Mucosa of descending colon (tissue), 3 donors: ENCODE data around the gene SMPD3. TPM values are rescaled to one million over a fixed set of nuclear protein-coding genes. Genes with fewer than 3 reads are reported as not detected.

ENCODE experiments used
- ATAC-seq: fragments of 200-7000 bp; cut with Tn5 transposase; one replicate; pipeline ENCODE4 v1.9.1; 2020; ENCODE audit warnings: mild to moderate bottlenecking, moderate library complexity
- DNase-seq, 3 donors: peaks; one replicate each; pipeline ENCODE4 v3.0.0-alpha.2; 2020
- H3K36me3 ChIP-seq: fragments of 200-600 bp; one replicate; pipeline ENCODE4 v1.8.0; 2021; ENCODE audit warnings: low read depth, mild to moderate bottlenecking
- H3K4me1 ChIP-seq: fragments of 200-600 bp; one replicate; pipeline ENCODE4 v1.8.0; 2021; ENCODE audit warnings: low read depth, mild to moderate bottlenecking
- H3K4me3 ChIP-seq: fragments of 200-600 bp; one replicate; pipeline ENCODE4 v1.8.0; 2021; ENCODE audit warnings: mild to moderate bottlenecking
- H3K9me3 ChIP-seq: fragments of 200-600 bp; one replicate; pipeline ENCODE4 v1.8.0; 2021; ENCODE audit warnings: mild to moderate bottlenecking
- CTCF ChIP-seq: fragments of 200-600 bp; IDR thresholded peaks from one replicate; pipeline ENCODE4 v1.8.0; 2022; ENCODE audit warnings: antibody characterized with exemption, mild to moderate bottlenecking
- intact Hi-C, 2 donors: fragments of 100-400 bp; cut with DNase I in 1 of 2; cut with micrococcal nuclease in 1 of 2; formaldehyde crosslinking; loops; one replicate each; pipeline versions ENCODE4 v1.11.0 to v1.11.1; 2022; cut with DNase I, micrococcal nuclease
- total RNA-seq, 3 donors: library from RNA; stranded (reverse); fragmentation: NEBNext Ultra II Directional in 2 of 3; extraction: Animal tissue kit (Norgen Biotek cat#: 25700) in 2 of 3; gene quantifications; one replicate each; pipeline versions ENCODE4 v1.2.1 to v1.2.4, GENCODE V29; 2021 to 2023
- donor health status: DM: no; HTN: no; CAD: no; lungs with moderate emphysema.
- donor health status: DM: no; HTN: no; CAD: no.
- donor health status: DM: no; HTN: yes; CAD: no.

The SMPD3 gene
- total RNA-seq, 3 donors from 2014 or later = 31.8 to 82.7 (median 62.3) TPM

- Histone ChIP-seq H3K4me3 (no peak overlapping the region), H3K36me3 (no peaks in the 10 kb centered on the region), H3K4me1 (peaks cover 12% of the 10 kb centered on the region), H3K9me3 (no peaks in the 10 kb centered on the region)
- DNase-seq = no peak
- no peak for TF ChIP-seq CTCF
- intact Hi-C loops = no loop called here
- no peak for ATAC-seq
Measured at GRCh38 chr16:68425498-68426346, 22.6 kb downstream of the SMPD3 start.

DNA sequence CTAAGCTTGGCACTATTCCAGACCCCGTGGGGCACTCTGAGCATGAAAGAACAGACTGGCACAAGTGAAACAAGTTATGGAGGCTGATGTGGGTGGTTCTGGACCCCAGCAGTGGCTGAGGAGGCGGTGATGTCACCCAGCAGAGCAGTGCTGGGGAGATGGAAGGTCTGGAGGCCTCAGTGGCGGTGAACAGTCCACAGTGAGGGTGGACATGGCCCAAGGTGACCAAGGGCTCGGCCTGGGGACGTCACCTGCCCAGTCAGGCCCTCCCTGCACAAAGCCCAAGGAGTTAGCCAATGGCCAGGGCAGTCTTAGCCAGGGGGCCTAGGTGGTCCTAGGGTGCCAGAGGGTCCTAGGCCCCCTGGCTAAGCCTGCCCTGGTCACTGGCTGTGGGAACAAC is 24.5 kb downstream of the SMPD3 start:
- no peak for TF ChIP-seq CTCF
- no peaks in the 10 kb centered on the region for H3K36me3 ChIP-seq
- ATAC-seq = no peak
- no peaks in the 10 kb centered on the region for H3K9me3 ChIP-seq
- H3K4me3 ChIP-seq = no peak overlapping the region
- H3K4me1 ChIP-seq = peaks cover 19% of the 10 kb centered on the region
- intact Hi-C loops = no loop called here
- no peak for DNase-seq

GRCh38 chr16:68422396-68422960 is 25.8 kb downstream of the SMPD3 start:
- Histone ChIP-seq H3K4me1 (peaks cover 20% of the 10 kb centered on the region), H3K9me3 (no peaks in the 10 kb centered on the region), H3K4me3 (no peak overlapping the region), H3K36me3 (no peaks in the 10 kb centered on the region)
- TF ChIP-seq CTCF = no peak
- DNase-seq (no peak), ATAC-seq (no peak)
- intact Hi-C loops = no loop called here

- no peak for DNase-seq
- H3K4me1 ChIP-seq = peaks cover 30% of the 10 kb centered on the region
- no peak for TF ChIP-seq CTCF
- H3K4me3 ChIP-seq = no peak overlapping the region
- no peak for ATAC-seq
- no peaks in the 10 kb centered on the region for H3K36me3 ChIP-seq
- H3K9me3 ChIP-seq = no peaks in the 10 kb centered on the region
- intact Hi-C loops = no loop called here
Measured at GRCh38 chr16:68421076-68421475, 27.2 kb downstream of the SMPD3 start.

DNA sequence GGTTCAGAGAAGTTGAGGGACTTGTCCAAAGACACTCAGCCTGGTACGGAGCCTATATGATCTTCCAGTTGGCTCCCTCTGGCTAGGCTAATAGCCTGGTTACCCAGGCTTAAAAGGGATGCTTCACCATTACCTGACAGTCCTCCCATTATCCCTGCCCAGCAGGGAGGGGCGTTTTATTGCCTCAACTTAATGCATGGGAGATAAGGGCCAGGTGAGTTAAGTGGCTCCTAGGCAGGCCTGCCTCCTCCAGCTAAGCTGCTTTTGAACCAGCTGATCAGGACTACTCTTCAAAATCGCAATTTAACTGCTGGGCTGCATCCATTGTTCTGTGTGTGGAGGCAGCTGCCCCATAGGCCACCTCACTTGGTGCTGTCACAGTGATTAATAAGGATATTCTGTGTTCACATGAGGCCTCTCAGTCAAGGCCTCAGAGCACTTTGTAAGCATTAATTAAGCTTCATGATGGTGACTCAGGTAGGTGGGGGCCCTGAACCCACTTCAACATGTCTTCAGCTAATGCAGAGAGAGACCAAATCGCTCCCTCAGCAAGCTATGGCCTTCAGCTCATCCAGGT is 27.9 kb downstream of the SMPD3 start:
- intact Hi-C loops = no loop called here
- ATAC-seq = no peak
- Histone ChIP-seq H3K4me1 (peaks cover 35% of the 10 kb centered on the region), H3K4me3 (no peak overlapping the region), H3K9me3 (no peaks in the 10 kb centered on the region), H3K36me3 (no peaks in the 10 kb centered on the region)
- DNase-seq = no peak
- TF ChIP-seq CTCF = no peak
